Pancreas (tissue), 10 donors: ENCODE data around the gene TCEAL7. TPM values are rescaled to one million over a fixed set of nuclear protein-coding genes. Genes with fewer than 3 reads are reported as not detected.
A peak's percentile ranks its signal among the peaks of the same experiment; 100 is the strongest.
"Not testable (repeated sequence)": the region's sequence is repeated elsewhere in the genome, so short reads cannot be mapped to it uniquely, and the experiment has no call there.

Experiments
- ATAC-seq, 4 donors: fragments of 200-7000 bp; cut with Tn5 transposase; one replicate each; pipeline versions ENCODE4 v1.8.0 to v1.9.1; 2020; ENCODE audit warnings: mild to moderate bottlenecking in 4 of 4, moderate library complexity in 4 of 4
- DNase-seq, 6 donors: peaks; one replicate each; pipeline ENCODE4 v3.0.0-alpha.2; 2020
- FAIRE-seq: peaks from 2 replicates; lab custom pipeline; 2012; peaks lifted over from hg19 to GRCh38; lab: Jason Lieb, UNC
- H3K27ac ChIP-seq, 4 donors: fragments of 200-600 bp; sonication (generic); 1 replicate in 3 of 4; 2 replicates in 1 of 4; pipeline versions ENCODE4 v1.5.0 to v1.8.0; 2020
- H3K27me3 ChIP-seq, 4 donors: fragments of 200-600 bp; one replicate each; pipeline ENCODE4 v1.8.0; 2021
- H3K36me3 ChIP-seq, 3 donors: fragments of 200-600 bp; sonication (generic) in 1 of 3; one replicate each; pipeline versions ENCODE4 v1.5.0 to v1.8.0; 2020 to 2021
- H3K4me1 ChIP-seq, 3 donors: fragments of 200-600 bp; one replicate each; pipeline ENCODE4 v1.8.0; 2021
- H3K4me3 ChIP-seq, 4 donors: fragments of 200-600 bp; sonication (generic) in 2 of 4; one replicate each; pipeline versions ENCODE4 v1.5.0 to v1.8.0; 2020 to 2021
- H3K9me3 ChIP-seq, 4 donors: fragments of 200-600 bp; one replicate each; pipeline ENCODE4 v1.8.0; 2021
- WGBS, 2 donors: extraction: QIAGEN DNeasy Blood & Tissue Kit; methylation state at CpG; one replicate each; pipeline ENCODE4 v1.1.7; 2013; 5-methylcytosine and 5-hydroxymethylcytosine counted together
- intact Hi-C, 3 donors: fragments of 100-400 bp; cut with DNase I; formaldehyde crosslinking; loops; one replicate each; pipeline versions ENCODE4 v1.11.1 to v1.14.2; 2022
- polyA plus RNA-seq, 2 donors: library from polyadenylated mRNA; stranded (reverse); fragments of 200-250 nt; gene quantifications; one replicate each; pipeline ENCODE4 v1.2.3, GENCODE V29; 2013
- total RNA-seq, 6 donors: library from RNA; stranded (reverse); fragmentation: NEBNext Ultra II Directional in 4 of 6; extraction: Animal tissue kit (Norgen Biotek cat#: 25700) in 4 of 6; gene quantifications; one replicate each; pipeline versions ENCODE4 v1.2.1 to v1.2.4, GENCODE V29; 2021 to 2023
- TF ChIP-seq, protein P1 (sequence below), 4 donors: fragments of 200-600 bp; sonication (generic) in 3 of 4; IDR thresholded peaks; one replicate each; pipeline versions ENCODE4 v1.5.0 to v1.8.0; 2021; ENCODE audit warnings: antibody characterized with exemption in 4 of 4
- donor health status: healthy with polysubstance abuse.
- donor health status: DM: no; HTN: no; CAD: no; lungs with moderate emphysema.
- donor health status: DM: no; HTN: no; CAD: no.
- donor health status: control.
- donor health status: control.
- donor health status: Bipolar disorder and iron deficiency.
- donor health status: DM: yes; HTN: yes; CAD: no.
- donor health status: DM: no; HTN: no; CAD: no.
- donor health status: DM: no; HTN: no; CAD: no.
- donor health status: DM: yes; HTN: yes; CAD: no.

Gene TCEAL7, protein sequence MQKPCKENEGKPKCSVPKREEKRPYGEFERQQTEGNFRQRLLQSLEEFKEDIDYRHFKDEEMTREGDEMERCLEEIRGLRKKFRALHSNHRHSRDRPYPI
- 1 to 10 TPM in 2 of 6 donors, under 1 TPM in 4; 0.12 to 1.3 (median 0.34) TPM for total RNA-seq
- polyA plus RNA-seq, result 1 to 10 TPM in 1 of 2 donors, under 1 TPM in 1; 0.72 to 2.6 TPM

DNA sequence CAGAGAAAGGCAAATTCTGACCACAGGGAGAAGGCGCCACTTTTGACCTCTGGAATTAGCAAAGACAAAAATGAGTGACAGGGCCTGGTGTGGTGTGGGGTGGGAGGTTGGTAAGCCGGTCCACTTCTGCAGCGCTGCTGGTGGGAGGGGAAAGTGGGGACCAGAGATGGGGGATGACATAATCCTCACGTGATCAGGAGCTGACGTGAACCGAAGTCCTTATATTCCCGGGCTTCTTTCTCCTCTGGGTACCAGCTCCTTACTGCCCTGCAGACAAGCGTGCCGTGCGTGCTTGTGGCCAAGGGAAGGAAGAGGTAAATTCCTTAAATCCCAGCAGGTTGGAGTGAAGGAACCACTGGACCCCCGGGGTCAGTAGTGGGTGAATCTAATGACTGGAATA is at the start of gene TCEAL7:
TSS of gene TCEAL7 (plus strand) at position 249 of the 400 bp plus-strand sequence. CDS start 1,165 bp downstream, outside the sequence.
- intact Hi-C loops, result loop anchor here in 1 of 3 donors (10.0 kb wide), 1 partner anchor 135 kb away; no protein-coding TSS in a partner anchor
- H3K4me3 ChIP-seq, result no peak within 1 kb of the TSS
- H3K36me3 ChIP-seq, result no peaks in the 10 kb centered on the region
- no peak within 1 kb of the TSS for H3K27ac ChIP-seq
- FAIRE-seq (no peak), ATAC-seq (no peak), DNase-seq (no peak)
- no peaks in the 10 kb centered on the region for H3K4me1 ChIP-seq
- WGBS, 2 donors, result 55 to 61% methylated on average over 11 of the region's 11 CpGs
- H3K9me3 ChIP-seq, result no peaks in the 10 kb centered on the region
- H3K27me3 ChIP-seq, result peaks cover 0 to 23% (median 8%) of the 10 kb centered on the region in 4 donors
- TF ChIP-seq, protein P1, sequence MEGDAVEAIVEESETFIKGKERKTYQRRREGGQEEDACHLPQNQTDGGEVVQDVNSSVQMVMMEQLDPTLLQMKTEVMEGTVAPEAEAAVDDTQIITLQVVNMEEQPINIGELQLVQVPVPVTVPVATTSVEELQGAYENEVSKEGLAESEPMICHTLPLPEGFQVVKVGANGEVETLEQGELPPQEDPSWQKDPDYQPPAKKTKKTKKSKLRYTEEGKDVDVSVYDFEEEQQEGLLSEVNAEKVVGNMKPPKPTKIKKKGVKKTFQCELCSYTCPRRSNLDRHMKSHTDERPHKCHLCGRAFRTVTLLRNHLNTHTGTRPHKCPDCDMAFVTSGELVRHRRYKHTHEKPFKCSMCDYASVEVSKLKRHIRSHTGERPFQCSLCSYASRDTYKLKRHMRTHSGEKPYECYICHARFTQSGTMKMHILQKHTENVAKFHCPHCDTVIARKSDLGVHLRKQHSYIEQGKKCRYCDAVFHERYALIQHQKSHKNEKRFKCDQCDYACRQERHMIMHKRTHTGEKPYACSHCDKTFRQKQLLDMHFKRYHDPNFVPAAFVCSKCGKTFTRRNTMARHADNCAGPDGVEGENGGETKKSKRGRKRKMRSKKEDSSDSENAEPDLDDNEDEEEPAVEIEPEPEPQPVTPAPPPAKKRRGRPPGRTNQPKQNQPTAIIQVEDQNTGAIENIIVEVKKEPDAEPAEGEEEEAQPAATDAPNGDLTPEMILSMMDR (IDR thresholded peaks at IDR 0.05), result no peak

DNA sequence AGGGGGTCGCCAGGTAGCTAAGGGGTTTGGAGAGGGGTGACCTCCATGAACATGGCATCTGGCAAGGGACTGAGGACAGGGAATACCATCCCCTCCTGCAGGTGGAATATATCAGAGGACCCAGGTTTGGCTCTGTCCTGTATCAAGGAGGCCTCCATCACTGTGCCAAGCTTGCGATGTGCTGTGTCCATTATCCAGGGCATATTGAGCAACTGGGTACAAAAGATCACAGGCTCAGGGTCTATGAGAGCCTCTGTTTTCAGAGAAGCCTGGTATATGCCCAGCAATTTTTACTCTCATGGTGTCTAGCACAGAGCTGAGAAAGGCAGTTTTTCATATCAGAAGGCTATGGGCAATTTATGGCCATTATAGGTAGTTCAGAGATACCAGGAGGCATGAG is 36.9 kb upstream of the TCEAL7 start:
- H3K27ac ChIP-seq, result no peak overlapping the region
- no peak for FAIRE-seq
- TF ChIP-seq, protein P1 (IDR thresholded peaks at IDR 0.05), result no peak
- H3K27me3 ChIP-seq, result peaks cover 0 to 10% (median 0%) of the 10 kb centered on the region in 4 donors
- WGBS, 2 donors, result 70 to 88% methylated on average over 2 of the region's 2 CpGs
- H3K4me3 ChIP-seq, result no peak overlapping the region
- H3K4me1 ChIP-seq, result no peaks in the 10 kb centered on the region
- intact Hi-C loops, result no loop called here
- H3K36me3 ChIP-seq, result no peaks in the 10 kb centered on the region
- no peak for DNase-seq
- H3K9me3 ChIP-seq, result no peaks in the 10 kb centered on the region
- ATAC-seq, result no peak

DNA sequence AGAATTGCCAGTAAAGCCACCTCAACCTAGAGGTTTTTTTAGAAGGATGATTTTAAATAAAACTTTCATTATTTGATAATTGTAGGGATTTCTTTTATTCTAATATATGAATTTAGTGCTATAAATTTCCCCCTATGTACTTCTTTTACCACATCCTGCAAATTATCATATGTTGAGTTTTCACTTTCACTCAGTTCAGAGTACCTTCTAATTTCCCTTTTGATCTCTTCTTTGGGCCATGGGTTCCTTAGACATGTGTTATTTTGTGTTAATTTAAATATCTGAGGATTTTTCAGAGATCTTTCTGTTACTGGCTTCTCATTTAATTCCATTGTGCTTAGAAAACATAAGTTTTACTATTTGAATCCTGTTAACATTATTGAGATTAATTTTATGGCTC is 25.3 kb upstream of the TCEAL7 start:
- H3K27me3 ChIP-seq, result peaks cover 0 to 2% (median 0%) of the 10 kb centered on the region in 4 donors
- intact Hi-C loops, result no loop called here
- DNase-seq, result no peak
- TF ChIP-seq, protein P1 (IDR thresholded peaks at IDR 0.05), result no peak
- no peaks in the 10 kb centered on the region for H3K36me3 ChIP-seq
- no peak for ATAC-seq
- no peaks in the 10 kb centered on the region for H3K9me3 ChIP-seq
- no peak overlapping the region for H3K27ac ChIP-seq
- no peaks in the 10 kb centered on the region for H3K4me1 ChIP-seq
- FAIRE-seq, result peak; percentile 37
- H3K4me3 ChIP-seq, result no peak overlapping the region

DNA sequence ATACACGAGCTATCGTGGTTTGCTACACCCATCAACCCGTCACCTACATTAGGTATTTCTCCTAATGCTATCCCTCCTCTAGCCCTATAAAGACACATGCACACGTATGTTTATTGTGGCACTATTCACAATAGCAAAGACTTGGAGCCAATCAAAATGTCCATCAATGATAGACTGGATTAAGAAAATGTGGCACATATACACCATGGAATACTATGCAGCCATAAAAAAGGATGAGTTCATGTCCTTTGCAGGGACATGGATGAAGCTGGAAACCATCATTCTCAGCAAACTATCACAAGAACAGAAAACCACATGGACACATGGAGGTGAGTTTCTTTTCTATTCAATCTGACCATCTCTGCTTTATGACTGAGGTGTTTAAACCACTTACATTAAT is 24.4 kb upstream of the TCEAL7 start:
- H3K27me3 ChIP-seq, H3K27ac ChIP-seq, H3K4me1 ChIP-seq, H3K36me3 ChIP-seq, H3K9me3 ChIP-seq, intact Hi-C loops, FAIRE-seq, DNase-seq, H3K4me3 ChIP-seq, ATAC-seq: not testable (repeated sequence)
- WGBS, 2 donors, result 73 to 84% methylated on average over 4 of the region's 4 CpGs

DNA sequence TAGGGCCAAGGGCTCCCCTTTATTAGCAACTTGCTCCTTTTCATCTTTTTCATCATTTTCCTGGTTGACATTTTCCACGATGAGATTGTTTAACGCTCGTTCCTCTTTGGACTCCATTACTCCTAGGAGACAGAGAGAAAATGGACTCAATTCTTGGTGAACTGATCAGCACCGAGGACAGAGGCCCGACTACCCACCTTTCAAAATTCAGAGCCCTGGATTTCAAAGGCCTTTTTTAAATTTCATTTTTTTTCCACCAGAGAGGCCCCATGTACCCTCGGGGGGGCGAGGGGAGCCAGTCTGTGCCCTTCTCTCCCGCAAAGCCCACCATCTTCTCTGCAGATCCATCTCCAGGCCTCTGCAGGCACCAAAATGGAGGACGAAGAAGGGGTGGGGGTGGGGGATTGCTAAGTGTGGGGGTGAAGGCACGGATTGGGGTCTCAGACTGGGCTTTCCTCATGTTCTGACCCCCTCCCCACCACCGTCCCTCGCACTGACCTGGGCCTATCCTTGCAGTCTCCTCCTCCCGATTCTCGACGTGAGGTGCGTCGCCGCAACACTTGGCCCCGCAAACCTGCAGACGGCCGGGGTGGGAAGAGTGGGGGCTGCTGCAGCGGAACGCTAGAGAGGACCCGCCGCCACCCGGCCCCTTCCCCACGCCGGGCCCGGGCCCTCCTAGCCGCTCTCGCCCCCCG is 20.0 kb upstream of the TCEAL7 start:
- peak in 3 of 6 donors; percentile 23 to 56 (median 51) for DNase-seq
- Histone ChIP-seq H3K4me3 (peak overlapping the region; percentile 14 to 62 (median 44)), H3K4me1 (no peaks in the 10 kb centered on the region), H3K36me3 (no peaks in the 10 kb centered on the region), H3K27ac (no peak overlapping the region), H3K27me3 (peaks cover 0 to 13% (median 2%) of the 10 kb centered on the region in 4 donors), H3K9me3 (no peaks in the 10 kb centered on the region)
- peak; percentile 7 to 44 (median 17) for ATAC-seq
- 23 to 42% methylated on average over 31 to 32 of the region's 32 CpGs for WGBS, 2 donors
- intact Hi-C loops, result no loop called here
- no peak for FAIRE-seq
- TF ChIP-seq, protein P1 (IDR thresholded peaks at IDR 0.05), result no peak
